ENCODE results near the gene GTPBP2.

The GTPBP2 gene

GRCh38 chr6:43613721-43614395, 15.2 kb downstream of the GTPBP2 start:
- no peak for DNase-seq (ENCODE audit: extremely low read depth, low read depth)
- no peak overlapping the region for H3K4me3 ChIP-seq (replicated peaks; ENCODE audit: low read depth, low read length)
- no peak for TF ChIP-seq CTCF (IDR thresholded peaks at IDR 0.05; ENCODE audit: low read depth, low read length, missing control alignments)

GRCh38 chr6:43610431-43610830, 18.6 kb downstream of the GTPBP2 start:
- no peak overlapping the region for H3K4me3 ChIP-seq (replicated peaks; ENCODE audit: low read depth, low read length)
- DNase-seq (ENCODE audit: extremely low read depth, low read depth): no peak
- TF ChIP-seq CTCF (IDR thresholded peaks at IDR 0.05; ENCODE audit: low read depth, low read length, missing control alignments): no peak

GRCh38 chr6:43609402-43609801, 19.7 kb downstream of the GTPBP2 start:
- TF ChIP-seq CTCF (IDR thresholded peaks at IDR 0.05; ENCODE audit: low read depth, low read length, missing control alignments): no peak
- DNase-seq (ENCODE audit: extremely low read depth, low read depth): no peak
- no peak overlapping the region for H3K4me3 ChIP-seq (replicated peaks; ENCODE audit: low read depth, low read length)

- DNase-seq (ENCODE audit: extremely low read depth, low read depth): no peak
- no peak overlapping the region for H3K4me3 ChIP-seq (replicated peaks; ENCODE audit: low read depth, low read length)
These were observed 20.3 kb downstream of the GTPBP2 start for GRCh38 chr6:43608807-43609206.

GRCh38 chr6:43608310-43608763, 20.7 kb downstream of the GTPBP2 start:
- no peak overlapping the region for H3K4me3 ChIP-seq (replicated peaks; ENCODE audit: low read depth, low read length)
- peak; percentile 71 for DNase-seq (ENCODE audit: extremely low read depth, low read depth)
- TF ChIP-seq CTCF (IDR thresholded peaks at IDR 0.05; ENCODE audit: low read depth, low read length, missing control alignments): peak; percentile 91

More at GRCh38 chr6:43608807-43609206, 20.3 kb downstream of the GTPBP2 start:
- TF ChIP-seq CTCF (IDR thresholded peaks at IDR 0.05; ENCODE audit: low read depth, low read length, missing control alignments): no peak

GRCh38 chr6:43606019-43606418, 23.0 kb downstream of the GTPBP2 start:
- H3K4me3 ChIP-seq (replicated peaks; ENCODE audit: low read depth, low read length): no peak overlapping the region
- DNase-seq (ENCODE audit: extremely low read depth, low read depth): no peak
- no peak for TF ChIP-seq CTCF (IDR thresholded peaks at IDR 0.05; ENCODE audit: low read depth, low read length, missing control alignments)

GRCh38 chr6:43604174-43604573, 24.9 kb downstream of the GTPBP2 start:
- H3K4me3 ChIP-seq (replicated peaks; ENCODE audit: low read depth, low read length): no peak overlapping the region
- DNase-seq (ENCODE audit: extremely low read depth, low read depth): no peak
- no peak for TF ChIP-seq CTCF (IDR thresholded peaks at IDR 0.05; ENCODE audit: low read depth, low read length, missing control alignments)

Measured in HFF-Myc (cell line).